Neural progenitor cell (in vitro differentiated cells): ENCODE data around the gene EIF3D.

Experiments
- CTCF ChIP-seq: fragments of 200-600 bp; sonication (generic); IDR thresholded peaks from 2 replicates; pipeline ENCODE4 v1.5.1; 2017; ENCODE audit warnings: antibody characterized with exemption, mild to moderate bottlenecking
- EZH2 ChIP-seq: fragments of 200-600 bp; sonication (generic); IDR thresholded peaks from 2 replicates; pipeline ENCODE4 v1.6.1; 2017; ENCODE audit warnings: antibody characterized with exemption, mild to moderate bottlenecking, moderate library complexity
- EZH2phosphoT487 ChIP-seq: fragments of 200-600 bp; sonication (generic); IDR thresholded peaks from 2 replicates; pipeline ENCODE4 v1.6.1; 2017; ENCODE audit warnings: antibody characterized with exemption

GRCh38 chr22:36554098-36554497 lies 25.1 kb upstream of the EIF3D start:
- TF ChIP-seq CTCF (no peak), EZH2phosphoT487 (no peak), EZH2 (no peak)
